Activated B cell treated with CpG ODN at 0.5 μM for 24 hours (primary cell): ENCODE measurements around the gene GLRA1. TPM values are rescaled to one million over a fixed set of nuclear protein-coding genes. Genes with fewer than 3 reads are reported as not detected.

ENCODE experiments used
- ATAC-seq: fragments of 200-7000 bp; cut with Tn5 transposase; one replicate; pipeline ENCODE4 v1.10.0; 2021; ENCODE audit warnings: low read depth, mild to moderate bottlenecking, moderate library complexity
- CTCF ChIA-PET: fragments of 350-600 bp; sonication (Branson Sonifier 250); formaldehyde crosslinking; loops from one replicate; lab custom pipeline; 2021; ENCODE audit warnings: antibody characterized with exemption; lab: Charles Lee
- POLR2A ChIA-PET: fragments of 350-600 bp; sonication (Branson Sonifier 250); formaldehyde crosslinking; loops from one replicate; lab custom pipeline; 2021; ENCODE audit warnings: antibody characterized with exemption; lab: Charles Lee
- DNase-seq: peaks from one replicate; pipeline ENCODE4 v3.0.0; 2022
- H3K27ac Mint-ChIP-seq: one replicate; pipeline ENCODE4 v1.8.0; 2020; ENCODE audit warnings: mixed read lengths
- H3K27me3 Mint-ChIP-seq: one replicate; pipeline ENCODE4 v1.8.0; 2021; ENCODE audit warnings: mixed read lengths
- H3K36me3 Mint-ChIP-seq: one replicate; pipeline ENCODE4 v1.8.0; 2021; ENCODE audit warnings: low read depth, mixed read lengths
- H3K4me1 Mint-ChIP-seq: one replicate; pipeline ENCODE4 v1.8.0; 2021; ENCODE audit warnings: mixed read lengths
- H3K4me3 Mint-ChIP-seq: one replicate; pipeline ENCODE4 v1.8.0; 2020; ENCODE audit warnings: mild to moderate bottlenecking, mixed read lengths
- H3K9me3 Mint-ChIP-seq: one replicate; pipeline ENCODE4 v1.8.0; 2020; ENCODE audit warnings: mixed read lengths
- CTCF ChIP-seq: fragments of 200-600 bp; IDR thresholded peaks from one replicate; pipeline ENCODE4 v1.8.0; 2022; ENCODE audit warnings: antibody characterized with exemption, mild to moderate bottlenecking
- intact Hi-C: fragments of 100-400 bp; cut with micrococcal nuclease; formaldehyde crosslinking; loops from one replicate; pipeline ENCODE4 v1.15.1; 2024
- total RNA-seq: library from RNA; stranded (reverse); gene quantifications from 2 replicates; pipeline ENCODE4 v1.2.3, GENCODE V29; 2022

Gene GLRA1
- total RNA-seq, 1 donor from 2014 or later: not detected

- Mint-ChIP-seq H3K27me3 (no peaks in the 10 kb centered on the region), H3K9me3 (peaks cover 16% of the 10 kb centered on the region), H3K4me1 (no peaks in the 10 kb centered on the region), H3K4me3 (no peak overlapping the region), H3K27ac (no peak overlapping the region), H3K36me3 (peaks cover 7% of the 10 kb centered on the region)
- DNase-seq (no peak), ATAC-seq (no peak)
- no peak for TF ChIP-seq CTCF
- POLR2A ChIA-PET: no interaction called here
- CTCF ChIA-PET: interaction anchor here (1.2 kb wide), 1 partner anchor 24 kb away, joined by 3 read pairs; no protein-coding TSS in a partner anchor
- intact Hi-C loops: loop anchor here (5.0 to 10.0 kb wide), 3 partner anchors 445 to 633 kb away; no protein-coding TSS in a partner anchor
Measured at GRCh38 chr5:151829370-151829769, 95.3 kb downstream of the GLRA1 start.

GRCh38 chr5:151825445-151825844, 99.2 kb downstream of the GLRA1 start:
- H3K9me3 Mint-ChIP-seq: no peaks in the 10 kb centered on the region
- ChIA-PET CTCF (interaction anchor here (0.5 to 5.5 kb wide), 8 partner anchors 10 to 690 kb away, joined by 3 to 126 read pairs (median 4); no protein-coding TSS in a partner anchor), POLR2A (interaction anchor here (0.6 kb wide), 1 partner anchor 317 kb away, joined by 3 read pairs; no protein-coding TSS in a partner anchor)
- H3K4me3 Mint-ChIP-seq: no peak overlapping the region
- peaks cover 2% of the 10 kb centered on the region for H3K36me3 Mint-ChIP-seq
- no peak for ATAC-seq
- no peak overlapping the region for H3K27ac Mint-ChIP-seq
- H3K4me1 Mint-ChIP-seq: no peaks in the 10 kb centered on the region
- intact Hi-C loops: loop anchor here (1.0 to 10.0 kb wide), 4 partner anchors 318 to 637 kb away; no protein-coding TSS in a partner anchor
- no peak for TF ChIP-seq CTCF
- no peak for DNase-seq
- H3K27me3 Mint-ChIP-seq: no peaks in the 10 kb centered on the region

- no peak for ATAC-seq
- Mint-ChIP-seq H3K27ac (no peak overlapping the region), H3K4me3 (no peak overlapping the region), H3K9me3 (no peaks in the 10 kb centered on the region), H3K36me3 (peaks cover 2% of the 10 kb centered on the region), H3K27me3 (no peaks in the 10 kb centered on the region), H3K4me1 (no peaks in the 10 kb centered on the region)
- ChIA-PET POLR2A (no interaction called here), CTCF (no interaction called here)
- intact Hi-C loops: loop anchor here (10.0 kb wide), 1 partner anchor 453 kb away; no protein-coding TSS in a partner anchor
- no peak for DNase-seq
- no peak for TF ChIP-seq CTCF
Measured at GRCh38 chr5:151822141-151822540, 102.5 kb downstream of the GLRA1 start.

- POLR2A ChIA-PET: no interaction called here
- intact Hi-C loops: loop anchor here (10.0 kb wide), 1 partner anchor 454 kb away; no protein-coding TSS in a partner anchor
- ATAC-seq (no peak), DNase-seq (no peak)
- CTCF ChIA-PET: no interaction called here
- H3K4me1 Mint-ChIP-seq: no peaks in the 10 kb centered on the region
- H3K36me3 Mint-ChIP-seq: peaks cover 2% of the 10 kb centered on the region
- no peaks in the 10 kb centered on the region for H3K27me3 Mint-ChIP-seq
- TF ChIP-seq CTCF: no peak
- no peak overlapping the region for H3K27ac Mint-ChIP-seq
- no peaks in the 10 kb centered on the region for H3K9me3 Mint-ChIP-seq
- H3K4me3 Mint-ChIP-seq: no peak overlapping the region
Measured at GRCh38 chr5:151820903-151821302, 103.7 kb downstream of the GLRA1 start.

GRCh38 chr5:151820271-151820670, 104.4 kb downstream of the GLRA1 start:
- Mint-ChIP-seq H3K4me1 (no peaks in the 10 kb centered on the region), H3K27ac (no peak overlapping the region), H3K9me3 (no peaks in the 10 kb centered on the region), H3K27me3 (no peaks in the 10 kb centered on the region), H3K4me3 (no peak overlapping the region), H3K36me3 (peaks cover 2% of the 10 kb centered on the region)
- intact Hi-C loops: loop anchor here (10.0 kb wide), 1 partner anchor 455 kb away; no protein-coding TSS in a partner anchor
- ATAC-seq (no peak), DNase-seq (no peak)
- ChIA-PET POLR2A (no interaction called here), CTCF (no interaction called here)
- no peak for TF ChIP-seq CTCF
